ENCODE results near the gene GRM4.

GRM4 gene

DNA sequence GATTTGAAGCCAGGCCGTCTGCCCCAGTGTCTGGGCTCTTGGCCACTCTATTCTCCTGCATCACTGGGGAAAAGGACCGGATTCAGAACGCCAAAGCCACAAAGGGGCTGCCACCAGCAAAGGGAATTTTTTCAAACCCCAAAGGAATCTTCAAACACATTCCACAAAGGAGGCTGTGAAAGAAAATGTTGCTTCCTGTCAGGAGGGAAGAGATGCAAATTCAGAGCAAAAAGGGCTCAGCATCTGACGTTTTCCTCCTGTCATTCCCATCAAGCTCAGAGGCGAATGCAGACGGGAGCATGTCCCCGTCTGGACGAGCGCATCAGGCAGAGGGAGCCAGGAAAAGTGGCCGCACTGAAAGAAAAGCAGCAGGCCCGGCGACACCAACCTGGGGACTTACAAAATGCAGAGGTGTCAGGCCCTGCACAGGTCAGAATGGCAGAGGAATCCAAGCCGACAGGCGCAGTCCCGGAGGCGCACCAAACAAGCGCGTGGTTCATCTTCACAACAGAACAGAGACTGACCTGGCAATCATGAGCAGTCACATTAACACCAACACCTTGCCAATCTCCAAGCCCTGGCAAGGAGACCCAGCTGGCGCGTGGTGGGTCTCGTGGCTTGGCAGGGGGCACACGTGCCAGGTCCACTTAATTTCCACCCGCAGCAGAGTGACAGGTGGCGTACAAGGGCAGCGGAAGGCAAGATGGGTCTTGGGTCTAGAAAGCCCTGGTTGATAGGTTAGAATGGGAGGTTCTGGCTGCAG is 62.8 kb downstream of the GRM4 start:
- DNase-seq, result no peak

DNA sequence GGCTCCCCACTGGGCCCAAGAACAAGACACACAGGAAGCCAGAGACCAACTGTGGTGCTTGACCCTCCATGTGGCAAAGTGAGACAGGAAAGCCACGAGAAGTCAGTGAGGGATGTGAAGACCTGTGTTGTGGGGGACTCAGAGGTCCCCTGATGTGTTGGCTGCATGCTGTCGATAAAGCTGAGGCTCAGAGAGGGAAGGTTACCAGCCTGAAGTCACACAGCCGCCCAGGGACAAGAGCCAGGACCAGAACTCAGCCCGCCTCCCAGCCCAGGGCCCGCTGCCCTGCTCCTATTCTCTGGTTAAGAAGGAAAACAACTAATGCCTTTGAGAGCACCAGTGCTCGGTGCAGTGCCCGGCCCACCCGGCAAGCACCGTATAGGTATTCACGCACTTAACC is 63.5 kb downstream of the GRM4 start:
- no peak for DNase-seq

DNA sequence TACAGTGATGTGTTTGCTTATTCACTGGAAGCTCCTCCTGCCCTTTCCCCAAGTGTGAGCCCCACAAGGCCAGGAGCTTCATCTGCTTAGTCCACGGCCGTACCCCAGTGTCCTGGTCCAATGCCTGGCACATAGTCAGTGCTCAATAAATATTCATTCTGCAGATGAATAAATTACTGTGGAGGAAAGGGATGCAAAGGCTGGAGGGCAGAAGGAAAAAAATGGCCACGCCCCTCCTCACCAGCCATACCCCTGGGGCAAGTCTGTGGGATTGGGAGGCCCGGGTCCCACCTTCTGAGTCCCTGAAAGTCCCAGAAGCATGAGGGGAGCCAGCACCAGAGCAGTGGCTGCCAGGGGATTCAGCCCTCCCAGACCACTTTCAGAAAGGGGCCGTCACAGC is 65.5 kb downstream of the GRM4 start:
- no peak for DNase-seq

DNA sequence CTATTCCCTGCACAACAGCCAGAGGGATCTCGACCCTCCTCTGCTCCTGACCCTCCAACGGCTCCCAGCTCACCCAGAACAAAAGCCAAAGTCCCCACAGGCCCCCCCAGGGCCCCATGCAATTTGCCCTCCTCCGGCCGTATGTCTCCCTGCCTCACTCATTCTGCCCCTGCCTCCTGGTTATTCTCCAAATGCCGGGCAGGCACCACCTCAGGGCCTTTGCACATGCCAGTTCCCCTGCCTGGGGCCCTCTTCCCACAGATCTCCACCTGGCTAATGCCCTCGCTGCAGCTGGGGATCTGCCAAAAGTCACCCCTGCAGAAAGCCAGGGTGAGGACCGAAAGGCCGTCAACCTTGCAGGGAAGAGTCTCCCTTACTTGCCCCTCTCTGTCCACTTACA is 66.0 kb downstream of the GRM4 start:
- DNase-seq, result no peak

DNA sequence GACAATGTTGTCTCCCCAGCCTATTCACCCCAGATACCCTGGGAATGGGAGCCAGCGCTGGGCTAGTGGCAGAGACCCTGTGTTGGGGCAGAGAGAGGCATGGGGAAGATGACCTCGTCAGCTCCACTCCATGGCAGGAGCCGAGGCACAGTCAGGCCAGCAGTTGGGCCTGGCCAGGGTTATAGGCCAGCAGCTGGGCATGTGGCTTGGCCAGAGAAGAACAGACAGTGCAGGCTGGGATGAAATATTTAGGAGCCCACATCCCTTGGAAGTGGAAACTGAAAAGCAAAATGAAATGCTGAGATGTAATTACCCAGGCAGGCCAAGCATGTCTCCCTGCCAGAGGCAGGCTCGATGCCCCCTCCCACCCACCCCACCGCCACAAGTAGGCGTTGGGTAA is 70.0 kb downstream of the GRM4 start:
- DNase-seq, result no peak

DNA sequence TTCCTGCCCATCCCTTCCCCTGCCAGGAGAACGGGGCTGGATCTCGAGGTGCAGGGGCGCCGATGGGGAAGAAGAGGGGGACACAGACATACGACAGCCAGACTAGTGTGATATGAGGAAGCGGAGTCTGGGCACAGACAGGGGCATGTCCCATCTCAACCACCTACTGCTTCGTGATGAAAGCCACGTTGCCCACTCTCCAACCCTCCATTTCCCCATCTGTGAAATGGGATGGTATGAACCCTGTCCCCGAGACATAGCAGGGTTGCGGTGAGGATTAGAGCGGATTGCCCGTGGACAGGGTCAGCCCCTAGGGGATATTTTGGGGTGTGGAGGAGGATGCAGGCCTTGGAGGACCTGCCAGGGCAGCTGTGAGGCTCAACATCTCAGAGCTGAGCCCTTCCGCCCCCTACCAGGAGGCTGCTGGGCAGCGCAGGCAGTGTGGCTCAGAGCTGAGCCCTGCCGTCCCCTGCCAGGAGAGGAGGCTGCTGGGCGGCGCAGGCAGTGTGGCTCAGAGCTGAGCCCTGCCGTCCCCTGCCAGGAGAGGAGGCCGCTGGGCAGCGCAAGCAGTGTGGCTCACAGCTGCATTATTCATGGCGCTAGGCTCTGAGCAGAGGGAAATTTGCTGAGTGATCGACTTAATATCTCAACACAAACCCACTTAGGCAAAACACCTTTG is 71.7 kb downstream of the GRM4 start:
- no peak for DNase-seq

DNA sequence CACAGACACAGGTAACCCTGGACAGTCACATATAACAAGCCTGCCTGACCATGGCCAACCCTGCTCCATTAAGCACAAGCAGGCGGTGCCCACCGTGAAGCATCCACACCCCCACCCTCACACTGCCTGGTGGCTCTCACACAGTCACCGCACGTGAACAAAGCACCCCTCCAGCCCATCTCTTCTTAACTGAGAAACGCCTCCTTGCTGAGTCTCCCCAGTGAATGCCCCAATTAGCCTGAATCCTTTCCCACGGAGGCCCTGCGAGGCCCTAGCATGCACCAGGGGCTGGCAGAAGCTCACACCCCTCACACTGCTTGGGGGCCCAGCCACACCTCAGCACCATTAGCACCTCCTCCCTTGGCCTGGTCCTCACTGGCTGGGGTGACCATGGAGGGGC is 72.3 kb downstream of the GRM4 start:
- DNase-seq, result no peak

DNA sequence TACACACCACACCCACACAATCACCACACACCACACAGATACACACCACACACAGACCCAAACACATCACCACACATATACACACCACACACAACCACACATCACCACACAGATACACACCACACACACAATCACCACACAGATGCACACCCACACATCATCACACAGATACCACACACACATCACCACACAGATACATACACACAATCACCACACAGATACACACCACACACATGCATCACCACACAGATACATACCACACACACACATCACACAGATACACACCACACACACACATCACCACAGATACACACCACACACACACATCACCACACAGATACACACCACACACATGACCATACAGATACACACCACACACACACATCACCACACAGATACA is 73.2 kb downstream of the GRM4 start:
- DNase-seq, result no peak

DNA sequence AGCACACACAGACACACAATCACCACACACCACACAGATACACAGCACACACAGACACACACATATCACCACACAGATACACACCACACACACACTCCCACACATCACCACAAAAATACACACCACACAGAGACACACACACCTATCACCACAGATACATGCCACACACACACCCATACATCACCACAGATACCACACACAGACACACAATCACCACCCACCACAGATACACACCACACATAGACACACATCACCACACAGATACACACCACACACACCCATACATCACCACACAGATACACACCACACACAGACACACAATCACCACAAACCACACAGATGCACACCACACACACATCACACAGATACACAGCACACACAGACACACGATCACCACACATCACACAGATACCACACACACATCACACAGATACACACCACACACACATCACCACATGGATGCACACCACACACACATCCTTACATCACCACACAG is 74.0 kb downstream of the GRM4 start:
- no peak for DNase-seq

DNA sequence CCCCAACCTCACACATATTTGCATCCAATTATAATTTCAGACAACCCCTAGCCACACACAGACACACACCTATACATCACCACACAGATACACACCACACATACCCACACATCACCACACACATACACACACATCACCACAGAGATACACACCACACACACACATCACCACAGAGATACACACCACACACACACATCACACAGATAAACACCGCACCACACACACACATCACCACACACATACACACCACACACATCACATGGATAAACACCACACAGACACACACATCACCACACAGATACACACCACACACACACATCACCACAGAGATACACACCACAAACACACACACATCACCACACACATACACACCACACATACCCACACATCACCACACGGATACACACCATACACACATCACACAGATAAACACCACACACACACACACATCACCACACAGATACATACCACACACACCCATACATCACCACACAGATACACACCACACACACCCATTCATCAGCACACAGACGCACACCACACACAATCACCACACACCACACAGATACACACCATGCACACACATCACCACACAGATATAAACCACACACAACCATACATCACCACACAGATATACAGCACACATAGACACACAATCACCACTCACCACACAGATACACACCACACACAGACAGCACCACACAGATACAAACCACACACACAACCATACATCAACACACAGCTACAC is 74.6 kb downstream of the GRM4 start:
- no peak for DNase-seq

DNA sequence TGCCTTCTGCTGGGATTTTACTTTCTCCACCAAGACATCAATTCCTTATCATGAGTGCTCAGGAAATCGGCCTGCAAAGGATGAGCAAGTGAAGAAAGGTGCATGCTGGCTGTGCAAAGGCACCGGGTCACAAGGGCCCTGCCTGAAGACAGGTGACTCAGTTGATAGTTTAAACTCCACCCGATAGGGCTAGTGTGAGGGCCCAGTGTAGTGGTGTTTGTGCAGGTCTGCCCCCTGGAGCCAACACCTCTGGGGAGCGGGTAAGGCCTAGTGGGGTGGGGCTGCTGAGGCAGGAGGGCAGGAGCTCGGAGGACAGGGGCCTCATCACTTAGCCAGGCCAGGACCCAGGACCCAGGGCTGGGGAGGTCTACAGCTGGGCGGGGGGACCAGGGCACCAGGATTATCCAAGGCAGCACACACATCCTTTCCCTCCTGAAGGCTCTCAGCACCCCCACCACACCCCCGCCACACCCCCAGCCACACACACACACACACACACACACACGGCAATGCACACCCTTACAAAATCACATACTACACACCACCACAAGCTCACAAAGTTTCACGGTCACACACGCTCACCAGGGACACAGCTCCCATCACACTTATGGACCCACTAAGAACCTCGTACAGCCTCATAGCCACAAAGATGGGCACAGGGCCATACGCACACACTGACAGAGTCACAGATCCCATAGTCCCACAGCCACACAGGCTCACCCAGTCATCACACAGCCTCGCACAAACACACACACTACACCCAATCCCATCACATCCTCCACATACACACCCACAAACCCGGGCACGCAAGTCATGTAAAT is 75.4 kb downstream of the GRM4 start:
- DNase-seq, result no peak

DNA sequence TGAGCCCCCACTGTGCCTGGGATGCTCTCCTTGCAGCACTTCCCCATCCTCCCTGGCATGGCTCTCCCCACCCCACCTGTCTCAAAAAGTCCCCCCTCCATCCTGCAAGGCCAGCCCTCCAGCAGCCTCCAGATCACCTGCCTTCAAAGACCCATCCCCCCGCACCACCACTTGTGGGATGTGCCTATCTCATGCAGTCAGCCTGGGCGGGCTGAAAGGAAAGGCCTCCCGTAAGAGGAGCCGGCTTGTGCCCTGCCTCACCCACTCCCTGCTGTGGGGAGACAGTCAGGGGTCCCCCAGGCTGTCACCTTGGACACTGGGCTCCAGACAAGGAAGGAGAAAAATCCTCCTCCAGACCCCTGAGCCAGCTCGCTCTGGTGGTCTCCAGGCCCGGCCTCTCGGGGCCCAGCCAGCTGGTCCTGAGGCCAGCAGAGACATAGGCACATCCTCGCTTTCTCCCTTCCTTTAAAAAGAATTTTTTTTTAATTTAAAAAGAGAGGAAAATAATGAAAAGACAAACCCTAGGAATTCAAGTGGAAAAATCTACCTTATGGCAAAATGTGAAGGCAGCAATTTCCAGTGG is 77.3 kb downstream of the GRM4 start:
- DNase-seq, result no peak

DNA sequence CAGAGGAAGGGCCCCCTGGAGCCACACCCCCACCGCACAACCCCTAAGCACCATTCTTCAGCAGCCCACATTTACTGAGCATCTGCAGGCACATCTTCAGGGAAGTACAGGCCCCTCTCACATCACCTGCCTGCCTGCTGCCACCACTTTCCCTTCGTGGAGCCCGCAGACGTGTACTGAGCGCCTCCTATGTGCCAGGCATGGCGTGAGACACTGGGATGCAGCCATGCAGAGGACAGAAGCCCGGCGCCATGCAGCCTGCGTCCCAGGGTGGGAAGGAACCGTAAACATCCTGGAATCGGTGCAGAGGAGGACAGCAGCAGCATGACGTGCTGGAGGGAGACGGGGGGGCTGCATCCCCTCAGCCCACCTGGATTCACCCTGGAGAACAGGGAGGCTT is 78.1 kb downstream of the GRM4 start:
- DNase-seq, result no peak

DNA sequence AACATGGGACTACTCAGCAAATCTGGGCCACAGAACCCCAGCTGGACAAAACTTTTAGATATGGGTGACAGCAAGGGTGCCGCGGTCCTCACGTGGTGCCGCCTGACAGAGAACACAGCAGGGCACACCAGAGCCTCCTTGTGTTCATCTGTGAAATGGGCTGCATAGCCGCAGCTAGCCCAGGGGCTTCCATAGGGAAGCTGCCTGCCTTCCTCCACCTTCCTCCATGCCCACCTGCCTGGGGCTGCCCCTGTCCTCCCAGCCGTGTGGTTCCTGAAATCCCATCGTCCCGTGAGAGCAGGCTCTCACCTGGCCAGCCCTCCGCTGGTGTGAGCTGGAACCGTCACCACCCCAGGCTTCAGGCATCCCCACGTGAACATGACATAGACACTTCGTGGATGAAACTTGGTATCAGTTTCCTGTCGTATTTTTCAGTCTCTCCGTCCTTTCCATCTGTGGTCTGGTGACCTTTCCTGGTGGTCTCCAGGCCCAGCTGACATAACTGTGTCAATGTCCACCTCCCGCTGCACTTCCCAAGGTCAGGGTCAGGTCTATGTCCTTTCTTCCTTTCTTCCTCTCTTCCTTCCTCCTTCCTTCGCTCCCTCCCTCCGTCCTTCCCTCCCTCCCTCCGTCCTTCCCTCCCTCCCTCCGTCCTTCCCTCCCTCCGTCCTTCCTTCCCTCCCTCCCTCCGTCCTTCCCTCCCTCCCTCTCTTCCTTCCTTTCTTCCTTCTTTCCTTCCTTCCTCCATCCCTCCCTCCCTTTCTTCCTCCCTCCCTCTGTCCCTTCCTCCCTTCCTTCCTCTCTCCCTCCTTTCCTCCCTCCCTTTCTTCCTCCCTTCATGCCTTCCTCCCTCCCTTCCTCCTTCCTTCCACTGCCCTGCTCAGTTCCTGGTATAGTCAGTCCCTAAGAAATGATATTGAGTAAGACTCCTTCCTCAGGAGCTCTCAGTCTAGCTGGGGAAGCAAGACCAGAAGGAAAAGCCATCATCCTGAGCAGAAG is 78.8 kb downstream of the GRM4 start:
- DNase-seq, result no peak

DNA sequence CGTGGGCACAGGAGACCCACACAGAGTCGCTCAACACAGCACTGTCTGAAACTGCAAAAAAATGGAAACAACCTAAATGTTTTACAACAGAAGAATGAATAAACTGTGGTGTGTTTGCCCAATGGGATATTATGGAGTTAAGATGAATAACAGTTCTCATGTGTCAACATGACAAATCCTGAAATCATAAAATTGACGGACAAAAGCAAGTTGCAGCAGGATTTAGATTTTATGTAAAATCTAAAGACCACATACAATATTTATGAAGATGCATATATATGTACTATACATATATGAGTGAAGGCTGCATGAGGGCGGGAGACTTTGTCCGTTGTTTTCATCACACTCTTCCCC is 79.7 kb downstream of the GRM4 start:
- no peak for DNase-seq

DNA sequence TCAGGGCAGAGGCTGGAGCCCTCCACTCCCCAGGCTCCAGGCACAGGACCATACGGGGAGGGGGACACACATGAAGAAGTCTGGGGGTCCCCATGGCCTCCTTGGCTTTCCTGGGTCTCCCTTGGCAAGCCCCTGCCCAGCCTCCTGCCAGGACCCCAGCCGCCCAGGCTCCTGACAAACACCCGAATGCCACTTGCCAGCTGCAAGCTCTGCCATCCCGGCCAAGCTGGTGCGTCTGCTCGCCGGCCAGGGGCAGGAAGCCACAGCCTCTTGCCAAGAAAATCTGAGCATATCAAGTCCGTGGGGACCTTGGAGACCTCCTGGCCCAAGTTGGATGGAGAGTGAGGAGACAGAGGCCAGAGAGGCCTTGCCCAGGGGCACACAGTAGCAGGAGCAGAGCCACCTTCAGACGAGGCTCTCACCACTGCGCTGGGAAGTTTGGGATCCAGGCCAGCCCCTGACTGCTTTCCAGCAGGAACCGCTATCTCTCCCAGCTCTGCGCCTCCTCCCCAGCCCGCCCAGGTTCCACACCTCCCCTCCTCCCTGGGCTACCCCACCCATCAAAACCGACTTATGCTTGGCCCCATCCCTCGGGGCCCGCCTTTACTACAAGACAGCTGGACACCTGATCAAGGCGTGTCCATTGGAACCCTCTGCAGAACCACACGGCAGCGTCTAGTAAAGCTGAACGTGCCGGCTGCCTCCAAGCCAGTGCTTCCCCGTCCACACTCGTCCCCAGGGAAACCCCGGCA is 80.2 kb downstream of the GRM4 start:
- DNase-seq, result no peak

DNA sequence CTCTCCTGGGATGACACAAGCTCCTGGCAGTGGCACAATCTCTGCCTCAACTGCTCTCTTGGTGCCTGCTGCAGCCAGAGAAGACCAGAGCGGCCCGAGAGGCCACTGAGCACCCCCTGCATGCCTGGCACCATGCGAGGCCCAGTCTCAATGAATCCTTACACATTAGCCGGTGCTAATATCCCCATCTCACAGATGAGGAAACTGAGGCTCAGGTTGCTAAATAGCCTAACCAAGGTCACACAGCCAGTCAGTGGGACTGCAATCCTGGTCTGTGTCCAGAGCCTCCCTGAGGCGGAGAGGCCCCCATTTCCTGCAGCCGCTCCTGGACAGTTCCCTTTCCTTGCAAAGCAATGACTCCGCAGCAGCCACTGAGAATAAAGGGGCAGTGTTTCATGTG is 81.2 kb downstream of the GRM4 start:
- no peak for DNase-seq

DNA sequence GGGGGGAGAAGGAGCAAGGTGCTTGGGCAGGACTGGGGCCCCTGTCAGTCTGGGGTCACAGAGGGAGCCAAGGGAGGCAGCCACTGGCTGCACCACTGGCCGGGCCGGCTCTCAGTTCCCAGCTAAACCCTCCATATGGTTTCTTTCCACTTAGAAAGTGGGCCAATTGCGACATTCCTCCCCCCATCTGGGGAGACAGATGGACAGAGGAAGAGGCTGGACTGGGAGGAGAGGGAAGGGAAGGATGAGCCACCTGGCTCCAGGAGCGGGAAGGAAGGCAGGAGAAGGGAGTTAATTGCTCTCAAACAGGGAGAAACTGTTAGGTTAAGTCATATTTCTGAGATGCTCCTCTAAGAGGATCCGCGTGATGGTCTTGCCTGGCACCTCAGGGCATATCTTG is 82.2 kb downstream of the GRM4 start:
- DNase-seq, result no peak

DNA sequence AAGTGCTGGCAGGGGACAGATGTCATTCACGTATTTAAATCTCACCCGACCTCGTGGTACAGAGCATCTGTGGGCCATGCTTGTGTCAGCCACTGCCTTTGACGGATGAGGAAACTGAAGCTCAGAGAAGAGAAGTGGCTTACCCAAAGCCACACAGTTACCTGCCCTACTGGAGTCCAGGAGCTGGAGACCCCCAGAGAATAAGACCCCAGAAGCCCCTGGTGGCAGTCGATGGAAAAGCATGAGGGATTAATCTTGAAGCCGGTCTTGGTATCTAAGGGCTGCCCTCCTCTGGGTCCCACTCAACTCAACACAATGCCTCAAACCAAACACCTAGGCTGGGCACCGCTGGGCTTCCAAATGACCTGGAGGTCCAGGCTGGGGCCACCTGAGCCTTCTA is 83.1 kb downstream of the GRM4 start:
- no peak for DNase-seq

DNA sequence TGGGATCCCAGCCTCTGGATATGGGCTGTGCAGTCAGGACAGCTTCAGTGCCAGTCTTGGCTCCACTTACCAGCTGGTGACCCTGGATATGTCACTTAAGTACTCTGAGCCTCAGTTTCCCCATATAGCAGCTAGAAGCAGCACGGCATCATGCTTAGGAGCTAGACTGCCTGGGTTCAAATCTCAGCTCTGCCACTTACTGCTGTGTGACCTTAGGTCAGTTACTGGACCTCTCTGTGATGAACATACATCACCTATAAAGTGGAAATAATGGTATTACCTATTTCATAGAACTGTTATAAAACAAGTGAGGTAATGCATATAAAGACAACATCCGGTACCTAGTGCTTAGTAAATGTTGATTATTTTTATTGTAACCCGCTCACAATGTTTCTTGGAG is 83.7 kb downstream of the GRM4 start:
- no peak for DNase-seq

DNA sequence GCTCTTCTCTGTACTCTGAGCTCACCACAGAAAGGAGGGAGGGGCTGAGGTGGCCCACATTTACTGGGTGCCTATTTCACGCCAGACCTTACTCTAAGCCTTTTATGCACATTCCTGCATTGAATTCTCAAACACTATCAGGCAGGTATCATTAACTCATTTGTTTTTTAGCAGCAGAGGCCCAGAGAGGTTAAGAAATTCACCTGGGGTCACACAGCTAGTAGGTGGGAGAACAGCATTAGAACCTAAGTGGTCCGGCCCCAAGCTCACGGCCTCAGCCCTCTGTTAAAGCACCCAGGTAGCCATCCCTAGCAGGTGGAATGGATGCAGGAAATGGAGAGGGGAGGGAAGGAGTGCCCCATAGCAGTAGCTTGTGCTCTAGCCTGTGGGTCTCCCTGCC is 84.5 kb downstream of the GRM4 start:
- DNase-seq, result no peak

All from CD4-positive, alpha-beta T cell treated with Interleukin-15 for 1 hour (primary cell).